Measurements from ENCODE around the gene TLNRD1. TPM values are rescaled to one million over a fixed set of nuclear protein-coding genes. Genes with fewer than 3 reads are reported as not detected.
"Not testable (repeated sequence)": the region's sequence is repeated elsewhere in the genome, so short reads cannot be mapped to it uniquely, and the experiment has no call there.

Gene TLNRD1
- polyA plus RNA-seq (ENCODE audit: insufficient read length) = 14.0 TPM

GRCh38 chr15:81000624-81001151, at the start of gene TLNRD1:
TLNRD1 (plus strand) TSS chr15:81000923; CDS start chr15:81002272, 1,349 bp downstream.
- peak; percentile 81 for DNase-seq (ENCODE audit: low read depth)

- DNase-seq (ENCODE audit: low read depth) = no peak
These were observed 48.8 kb upstream of the TLNRD1 start for GRCh38 chr15:80951941-80952340.

GRCh38 chr15:80953001-80953952, 47.4 kb upstream of the TLNRD1 start:
- DNase-seq (ENCODE audit: low read depth) = no peak

GRCh38 chr15:80953953-80954778, 46.6 kb upstream of the TLNRD1 start:
- DNase-seq (ENCODE audit: low read depth) = no peak

- DNase-seq (ENCODE audit: low read depth) = not testable (repeated sequence)
These were observed 44.9 kb upstream of the TLNRD1 start for GRCh38 chr15:80955571-80956452.

- no peak for DNase-seq (ENCODE audit: low read depth)
These were observed 43.2 kb upstream of the TLNRD1 start for GRCh38 chr15:80957556-80957955.

GRCh38 chr15:80957976-80958375, 42.7 kb upstream of the TLNRD1 start:
- DNase-seq (ENCODE audit: low read depth) = no peak

GRCh38 chr15:80958818-80959495, 41.8 kb upstream of the TLNRD1 start:
- DNase-seq (ENCODE audit: low read depth) = no peak

- not testable (repeated sequence) for DNase-seq (ENCODE audit: low read depth)
These were observed 35.3 kb upstream of the TLNRD1 start for GRCh38 chr15:80965454-80965853.

- no peak for DNase-seq (ENCODE audit: low read depth)
These were observed 34.1 kb upstream of the TLNRD1 start for GRCh38 chr15:80966431-80967197.

- DNase-seq (ENCODE audit: low read depth) = no peak
These were observed 33.3 kb upstream of the TLNRD1 start for GRCh38 chr15:80967451-80967850.

GRCh38 chr15:80967991-80968510, 32.7 kb upstream of the TLNRD1 start:
- DNase-seq (ENCODE audit: low read depth) = no peak

GRCh38 chr15:80969316-80969715, 31.4 kb upstream of the TLNRD1 start:
- no peak for DNase-seq (ENCODE audit: low read depth)

GRCh38 chr15:80970018-80970657, 30.6 kb upstream of the TLNRD1 start:
- no peak for DNase-seq (ENCODE audit: low read depth)

GRCh38 chr15:80970658-80971057, 30.1 kb upstream of the TLNRD1 start:
- DNase-seq (ENCODE audit: low read depth) = no peak

- DNase-seq (ENCODE audit: low read depth) = no peak
These were observed 29.6 kb upstream of the TLNRD1 start for GRCh38 chr15:80971143-80971542.

- DNase-seq (ENCODE audit: low read depth) = no peak
These were observed 28.4 kb upstream of the TLNRD1 start for GRCh38 chr15:80972276-80972675.

- no peak for DNase-seq (ENCODE audit: low read depth)
These were observed 25.8 kb upstream of the TLNRD1 start for GRCh38 chr15:80974914-80975313.

GRCh38 chr15:80976851-80977250, 23.9 kb upstream of the TLNRD1 start:
- DNase-seq (ENCODE audit: low read depth) = no peak
